ENCODE measurements around the gene ELP5. TPM values are rescaled to one million over a fixed set of nuclear protein-coding genes. Genes with fewer than 3 reads are reported as not detected.
A peak's percentile ranks its signal among the peaks of the same experiment; 100 is the strongest.

The ELP5 gene
- total RNA-seq, 1 experiment from 2014 or later, result 49.6 TPM

DNA sequence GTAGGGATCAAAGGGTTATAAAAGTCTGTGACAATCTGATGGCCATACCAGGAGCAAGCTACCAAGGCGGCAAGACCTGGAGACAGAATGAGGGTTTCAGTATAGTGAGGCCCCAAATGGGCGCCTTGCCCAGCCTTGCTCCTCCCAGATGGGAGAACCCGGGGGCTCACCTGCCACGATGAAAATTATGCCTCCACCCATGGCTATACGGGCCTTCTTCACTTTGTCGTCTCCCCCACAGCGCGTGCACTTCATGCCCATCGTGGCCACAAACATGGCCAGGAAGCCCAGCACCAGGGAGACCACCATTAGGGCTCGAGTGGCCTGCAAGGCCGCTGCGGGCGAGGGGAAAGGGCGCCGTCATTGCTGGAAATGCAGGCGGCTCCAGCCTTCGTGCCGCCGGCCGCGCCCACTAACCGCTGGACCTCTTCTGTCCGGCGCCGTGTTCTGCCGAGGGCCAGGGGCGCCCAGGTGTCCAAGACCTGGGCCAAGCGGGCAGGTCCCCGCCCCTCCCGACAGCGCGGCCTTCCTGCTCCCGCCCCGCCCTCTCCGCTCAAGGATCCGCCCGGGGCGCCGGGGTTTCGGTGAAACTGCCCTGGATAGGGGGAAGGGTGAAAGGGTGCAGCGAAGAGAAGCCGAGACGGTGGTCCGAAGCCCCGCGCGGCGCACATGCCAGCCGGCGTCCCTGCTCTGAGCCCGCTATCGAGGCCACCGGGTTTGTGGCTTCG is 8.8 kb downstream of the ELP5 start:
- Histone ChIP-seq H2BK20ac (ENCODE audit: low read depth, low read length, poor library complexity, severe bottlenecking) (no peak overlapping the region), H2BK120ac (ENCODE audit: low read depth, low read length, poor library complexity, severe bottlenecking) (peak overlapping the region; percentile 39), H4K91ac (ENCODE audit: insufficient read length, low read depth, low read length) (peak overlapping the region; percentile 95), H3K4me1 (ENCODE audit: insufficient read depth, low read length) (peaks cover 4% of the 10 kb centered on the region; the same call in 1 of the 2 replicates), H2AFZ (ENCODE audit: low read length) (no peak overlapping the region), H3K27ac (ENCODE audit: insufficient read length, low read depth, low read length) (no peak overlapping the region), H2BK12ac (ENCODE audit: insufficient read length, low read depth, low read length) (peak overlapping the region; percentile 43), H3K23me2 (ENCODE audit: insufficient read length, low read depth, low read length, poor library complexity, severe bottlenecking) (peaks cover 25% of the 10 kb centered on the region), H3T11ph (ENCODE audit: low read length) (no peak overlapping the region), H3K23ac (ENCODE audit: insufficient read length, low read depth, low read length) (no peak overlapping the region), H3K27me3 (ENCODE audit: insufficient read depth, low read length) (no peaks in the 10 kb centered on the region), H4K8ac (replicated peaks; ENCODE audit: insufficient read length, low read depth, low read length) (peak overlapping the region; percentile 25), H2AK5ac (ENCODE audit: insufficient read length, low read length) (no peak overlapping the region), H4K20me1 (ENCODE audit: control insufficient read depth, insufficient read depth, insufficient read length) (no peaks in the 10 kb centered on the region), H2BK5ac (ENCODE audit: insufficient read length, low read length) (no peak overlapping the region), H3K4me2 (ENCODE audit: insufficient read depth, insufficient read length, low read length) (peak overlapping the region; percentile 76), H3K79me2 (ENCODE audit: insufficient read depth, low read length) (peaks cover 8% of the 10 kb centered on the region; the same call in 1 of the 2 replicates), H3K4ac (ENCODE audit: low read depth, low read length) (peak overlapping the region; percentile 91; the same call in 1 of the 2 replicates), H2BK15ac (ENCODE audit: low read depth, low read length) (no peak overlapping the region), H3K9me3 (ENCODE audit: control insufficient read depth, low read depth, low read length) (no peaks in the 10 kb centered on the region), H4K5ac (ENCODE audit: insufficient read length, low read depth, low read length) (no peak overlapping the region), H3K14ac (ENCODE audit: insufficient read depth, low read length) (peak overlapping the region; percentile 98), H3K79me1 (ENCODE audit: insufficient read depth, low read depth, low read length, poor library complexity, severe bottlenecking) (no peaks in the 10 kb centered on the region), H3K9ac (ENCODE audit: extremely low read depth, insufficient read length, low read length) (peak overlapping the region; percentile 95), H3K56ac (ENCODE audit: insufficient read length, low read depth, low read length) (no peak overlapping the region), H3K18ac (ENCODE audit: insufficient read length, low read depth, low read length) (peak overlapping the region; percentile 98)
- TF ChIP-seq, protein P1, sequence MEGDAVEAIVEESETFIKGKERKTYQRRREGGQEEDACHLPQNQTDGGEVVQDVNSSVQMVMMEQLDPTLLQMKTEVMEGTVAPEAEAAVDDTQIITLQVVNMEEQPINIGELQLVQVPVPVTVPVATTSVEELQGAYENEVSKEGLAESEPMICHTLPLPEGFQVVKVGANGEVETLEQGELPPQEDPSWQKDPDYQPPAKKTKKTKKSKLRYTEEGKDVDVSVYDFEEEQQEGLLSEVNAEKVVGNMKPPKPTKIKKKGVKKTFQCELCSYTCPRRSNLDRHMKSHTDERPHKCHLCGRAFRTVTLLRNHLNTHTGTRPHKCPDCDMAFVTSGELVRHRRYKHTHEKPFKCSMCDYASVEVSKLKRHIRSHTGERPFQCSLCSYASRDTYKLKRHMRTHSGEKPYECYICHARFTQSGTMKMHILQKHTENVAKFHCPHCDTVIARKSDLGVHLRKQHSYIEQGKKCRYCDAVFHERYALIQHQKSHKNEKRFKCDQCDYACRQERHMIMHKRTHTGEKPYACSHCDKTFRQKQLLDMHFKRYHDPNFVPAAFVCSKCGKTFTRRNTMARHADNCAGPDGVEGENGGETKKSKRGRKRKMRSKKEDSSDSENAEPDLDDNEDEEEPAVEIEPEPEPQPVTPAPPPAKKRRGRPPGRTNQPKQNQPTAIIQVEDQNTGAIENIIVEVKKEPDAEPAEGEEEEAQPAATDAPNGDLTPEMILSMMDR (conservative IDR thresholded peaks at IDR 0.05), result no peak
- Mint-ChIP-seq H3K27me3 (ENCODE audit: low read depth) (peaks cover 2% of the 10 kb centered on the region), H3K9me3 (peaks cover 0 to 4% of the 10 kb centered on the region in 2 experiments; a peak in 1 of 5 replicates), H3K4me1 (peaks cover 24 to 39% of the 10 kb centered on the region in 2 experiments), H3K4me3 (peak overlapping the region; percentile 86 to 93), H3K27ac (peak overlapping the region in 1 of 3 experiments; percentile 98; a peak in 3 of 7 replicates), H3K36me3 (ENCODE audit: insufficient read depth in 1 of 3, low read depth in 3 of 3) (peaks cover 12 to 46% (median 38%) of the 10 kb centered on the region in 3 experiments)
- DNase-seq, result peak; percentile 89
- WGBS (ENCODE audit: extremely low coverage, insufficient read length, low lambda C conversion rate), result no CpG with 5 or more reads among the region's 54 CpGs
